HG03097 (cell line): ENCODE results near the gene BICRAL.
"Not testable (repeated sequence)": the region's sequence is repeated elsewhere in the genome, so short reads cannot be mapped to it uniquely, and the experiment has no call there.

Source experiments
- ATAC-seq: cut with Tn5 transposase; IDR thresholded peaks from one replicate; pipeline ENCODE4 v1.9.1; 2021; ENCODE audit not compliant: unreplicated experiment, low FRiP score

The BICRAL gene

DNA sequence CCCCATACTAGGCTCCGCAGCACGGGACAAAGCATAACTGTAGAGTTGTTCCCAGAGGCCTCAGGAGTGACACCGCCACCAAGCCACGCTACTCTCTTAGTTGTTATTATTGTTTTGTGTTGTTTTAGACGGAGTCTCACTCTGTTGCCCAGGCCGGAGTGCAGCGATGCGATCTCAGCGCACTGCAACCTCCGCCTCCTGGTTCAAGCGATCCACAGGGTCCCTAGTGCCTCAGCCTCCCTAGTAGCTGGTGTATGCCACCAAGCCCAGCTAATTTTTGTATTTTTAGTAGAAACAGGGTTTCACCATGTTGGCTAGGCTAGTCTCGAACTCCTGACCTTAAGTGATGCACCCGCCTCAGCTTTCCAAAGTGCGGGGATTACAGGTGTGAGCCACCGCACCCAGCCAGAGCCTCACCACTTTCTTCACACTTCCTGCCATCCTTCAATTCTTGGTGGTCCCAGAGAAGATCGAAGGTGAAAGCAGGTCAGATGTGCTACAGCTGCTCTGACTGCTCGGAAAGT is 109.4 kb downstream of the BICRAL start:
- ATAC-seq = no peak

DNA sequence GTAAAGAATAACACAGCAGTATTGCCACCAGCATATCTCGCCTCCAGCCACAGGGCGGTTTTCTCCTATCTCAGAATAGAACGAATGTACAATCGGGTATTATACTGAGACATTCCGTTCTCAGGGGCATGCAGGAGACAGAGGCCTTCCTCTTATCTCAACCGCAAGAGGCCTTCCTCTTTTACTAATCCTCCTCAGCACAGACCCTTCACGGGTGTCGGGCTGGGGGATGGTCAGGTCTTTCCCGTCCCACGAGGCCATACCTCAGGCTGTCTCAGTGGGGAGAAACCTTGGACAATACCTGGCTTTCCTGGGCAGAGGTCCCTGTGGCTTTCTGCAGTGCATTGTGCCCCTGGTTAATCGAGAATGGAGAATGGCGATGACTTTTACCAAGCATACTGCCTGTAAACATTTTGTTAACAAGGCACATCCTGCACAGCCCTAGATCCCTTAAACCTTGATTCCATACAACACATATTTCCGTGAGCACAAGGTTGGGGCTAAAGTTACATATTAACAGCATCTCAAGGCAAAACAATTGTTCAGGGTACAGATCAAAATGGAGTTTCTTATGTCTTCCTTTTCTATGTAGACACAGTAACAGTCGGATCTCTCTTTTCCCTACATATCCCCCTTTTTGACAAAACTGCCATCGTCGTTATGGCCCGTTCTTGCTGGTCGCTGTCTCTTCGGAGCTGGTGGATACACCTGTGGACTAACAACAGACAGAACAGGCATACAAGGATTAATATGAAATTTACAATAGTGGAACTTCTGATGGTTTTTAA is 112.4 kb downstream of the BICRAL start:
- ATAC-seq = not testable (repeated sequence)

DNA sequence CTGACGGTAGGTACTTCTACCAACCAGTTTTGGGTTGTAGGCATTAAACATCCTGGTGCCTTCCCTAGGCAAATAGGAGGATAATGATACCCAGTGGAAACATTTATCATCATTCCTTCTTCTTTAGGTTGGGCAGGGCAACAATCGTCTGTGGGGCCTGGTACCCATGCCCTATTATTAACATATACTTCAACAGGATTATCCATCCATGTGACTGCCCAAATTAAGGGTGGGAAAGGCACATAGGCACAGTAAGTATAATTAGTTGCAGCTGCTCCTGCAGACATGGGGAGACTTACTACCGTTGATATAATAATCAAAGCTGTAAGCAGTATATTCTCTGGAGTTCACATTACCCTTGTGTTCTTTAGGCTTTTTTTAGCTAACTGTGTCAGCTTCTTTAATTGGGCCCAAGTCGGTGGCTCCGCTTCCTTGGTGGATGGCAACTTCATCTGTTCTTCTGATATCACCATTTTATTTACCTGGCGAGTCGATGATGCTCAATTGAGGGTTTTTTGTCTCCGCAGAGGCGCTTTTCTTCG is 114.4 kb downstream of the BICRAL start:
- ATAC-seq = no peak

DNA sequence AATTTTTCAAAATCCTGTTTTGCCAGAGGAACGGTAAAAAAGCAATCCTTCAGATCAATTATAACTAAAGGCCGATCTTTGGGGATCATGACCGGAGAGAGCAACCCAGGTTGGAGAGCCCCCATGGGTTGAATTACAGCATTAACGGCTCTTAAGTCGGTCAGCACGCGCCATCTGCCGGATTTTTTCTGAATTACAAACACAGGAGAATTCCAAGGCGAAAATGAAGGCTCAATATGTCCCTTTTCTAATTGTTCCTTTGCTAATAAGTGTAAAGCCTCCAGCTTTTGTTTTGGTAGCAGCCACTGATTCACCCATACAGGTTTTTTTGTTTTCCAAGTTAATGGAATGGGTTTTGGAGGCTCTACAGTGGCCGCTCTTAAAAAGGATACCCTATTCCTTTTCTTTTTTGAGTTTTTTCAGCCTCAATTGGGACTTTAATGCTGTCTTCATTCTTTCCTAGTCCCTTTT is 117.1 kb downstream of the BICRAL start:
- ATAC-seq = no peak

DNA sequence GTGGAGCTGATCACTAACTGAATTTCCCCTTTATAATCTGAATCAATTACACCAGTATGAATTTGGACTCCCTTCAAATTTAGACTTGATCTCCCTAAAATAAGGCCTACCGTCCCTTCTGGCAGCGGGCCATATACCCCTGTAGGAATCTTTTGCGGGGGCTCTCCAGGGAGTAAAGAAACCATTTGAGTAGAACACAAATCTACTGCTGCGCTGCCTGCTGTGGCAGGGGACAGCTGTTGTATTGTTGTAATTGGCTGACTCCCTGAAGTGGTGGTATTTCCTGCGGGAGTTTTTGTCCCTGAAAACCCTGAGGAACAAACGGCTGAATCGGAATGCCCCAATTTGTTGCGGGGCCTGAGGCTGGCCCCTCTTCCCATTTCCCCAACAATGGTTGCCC is 118.0 kb downstream of the BICRAL start:
- no peak for ATAC-seq

DNA sequence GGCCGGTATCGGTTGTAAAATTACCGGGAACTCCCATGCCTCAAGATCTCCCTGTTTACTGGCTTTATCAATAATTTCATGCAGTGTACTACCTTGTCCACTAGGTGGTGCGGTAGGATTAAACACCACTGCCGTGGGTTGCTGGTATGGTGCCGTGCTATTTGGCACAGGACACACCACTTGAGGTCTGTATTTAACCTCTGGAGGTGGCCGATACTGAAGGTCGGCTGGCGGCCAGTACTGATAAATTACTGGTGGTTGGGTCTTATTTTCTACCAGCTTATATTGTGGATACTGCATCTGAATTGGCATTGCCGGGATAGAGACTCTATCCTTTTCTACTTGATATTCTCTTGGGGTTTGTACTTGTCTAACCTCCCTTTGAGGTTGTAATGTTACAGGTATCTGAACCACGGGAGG is 119.7 kb downstream of the BICRAL start:
- peak; percentile 67 for ATAC-seq

DNA sequence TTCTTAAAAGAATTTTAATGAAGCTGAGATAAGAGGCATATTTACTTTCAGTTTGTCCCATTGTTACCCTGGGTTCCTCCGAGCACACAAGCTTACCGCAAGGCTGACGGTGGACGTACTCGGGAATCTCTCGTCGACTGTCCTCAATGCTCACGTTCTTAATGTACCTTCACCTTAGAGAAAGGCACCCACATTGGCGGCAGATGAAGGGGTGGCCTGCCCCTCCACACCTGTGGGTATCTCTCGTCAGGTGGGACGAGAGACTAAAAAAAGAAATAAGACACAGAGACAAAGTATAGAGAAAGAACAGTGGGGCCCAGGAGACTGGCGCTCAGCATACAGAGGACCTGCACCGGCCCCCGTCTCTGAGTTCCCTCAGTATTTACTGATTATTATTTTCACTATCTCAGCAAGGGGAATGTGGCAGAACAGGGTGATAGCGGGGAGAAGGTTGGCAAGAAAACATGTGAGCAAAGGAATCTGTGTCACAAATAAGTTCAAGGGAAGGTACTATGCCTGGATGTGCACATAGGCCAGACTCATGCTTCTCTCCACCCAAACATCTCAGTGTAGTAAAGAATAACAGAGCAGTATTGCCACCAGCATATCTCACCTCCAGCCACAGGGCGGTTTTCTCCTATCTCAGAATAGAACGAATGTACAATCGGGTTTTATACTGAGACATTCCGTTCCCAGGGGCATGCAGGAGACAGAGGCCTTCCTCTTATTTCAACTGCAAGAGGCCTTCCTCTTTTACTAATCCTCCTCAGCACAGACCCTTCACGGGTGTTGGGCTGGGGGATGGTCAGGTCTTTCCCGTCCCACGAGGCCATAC is 120.8 kb downstream of the BICRAL start:
- ATAC-seq = not testable (repeated sequence)

DNA sequence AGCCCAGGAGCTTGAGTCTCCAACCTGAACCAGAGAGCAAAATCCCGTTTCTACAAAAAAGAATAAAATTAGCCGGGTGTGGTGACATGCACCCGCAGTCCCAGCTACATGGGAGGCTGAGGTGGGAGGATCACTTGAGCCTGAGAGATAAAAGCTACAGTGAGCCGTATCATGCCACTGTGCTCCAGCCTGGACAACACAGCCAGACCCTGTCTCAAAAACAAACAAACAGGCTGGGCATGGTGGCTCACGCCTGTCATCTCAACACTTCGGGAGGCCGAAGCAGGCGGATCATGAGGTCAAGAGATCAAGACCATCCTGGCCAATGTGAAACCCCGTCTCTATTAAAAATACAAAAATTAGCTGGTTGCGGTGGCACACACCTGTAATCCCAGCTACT is 122.6 kb downstream of the BICRAL start:
- ATAC-seq = no peak

DNA sequence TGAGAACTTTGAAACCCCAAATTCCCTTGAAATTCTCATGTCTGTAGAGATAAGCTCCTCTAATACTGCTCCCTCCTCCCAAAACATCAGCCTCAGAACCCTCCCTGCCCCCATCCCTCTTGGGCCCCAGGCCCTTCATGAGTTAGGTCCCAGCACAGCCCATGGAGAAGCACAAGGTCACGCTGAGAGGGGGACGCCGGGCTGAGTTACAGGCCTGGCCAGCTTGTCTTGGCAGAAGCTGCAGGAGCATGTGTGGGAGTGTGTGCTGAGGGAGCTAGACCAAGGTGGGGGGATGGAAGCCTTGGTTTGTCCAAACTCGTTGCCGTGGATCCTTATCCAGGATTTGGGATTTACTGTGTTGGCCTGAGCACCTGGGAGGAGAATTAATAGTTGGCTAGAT is 125.5 kb downstream of the BICRAL start:
- no peak for ATAC-seq

DNA sequence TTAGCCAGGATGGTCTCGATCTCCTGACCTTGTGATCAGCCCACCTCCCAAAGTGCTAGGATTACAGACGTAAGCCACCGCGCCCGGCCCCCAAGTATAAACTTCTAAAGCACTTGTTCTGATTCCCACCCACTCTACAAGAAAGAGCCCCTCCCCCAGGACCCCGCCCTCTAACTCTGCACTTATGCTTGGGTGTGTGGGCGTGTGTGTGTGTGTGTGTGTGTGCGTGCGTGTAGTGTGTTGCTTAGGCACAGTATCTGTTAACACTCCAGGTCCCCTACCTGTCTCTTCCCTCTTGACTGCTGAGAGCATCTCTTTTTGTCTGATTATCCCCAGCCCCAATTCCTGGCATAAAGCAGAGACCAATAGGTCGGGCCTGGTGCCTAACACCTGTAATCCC is 128.0 kb downstream of the BICRAL start:
- ATAC-seq = no peak

DNA sequence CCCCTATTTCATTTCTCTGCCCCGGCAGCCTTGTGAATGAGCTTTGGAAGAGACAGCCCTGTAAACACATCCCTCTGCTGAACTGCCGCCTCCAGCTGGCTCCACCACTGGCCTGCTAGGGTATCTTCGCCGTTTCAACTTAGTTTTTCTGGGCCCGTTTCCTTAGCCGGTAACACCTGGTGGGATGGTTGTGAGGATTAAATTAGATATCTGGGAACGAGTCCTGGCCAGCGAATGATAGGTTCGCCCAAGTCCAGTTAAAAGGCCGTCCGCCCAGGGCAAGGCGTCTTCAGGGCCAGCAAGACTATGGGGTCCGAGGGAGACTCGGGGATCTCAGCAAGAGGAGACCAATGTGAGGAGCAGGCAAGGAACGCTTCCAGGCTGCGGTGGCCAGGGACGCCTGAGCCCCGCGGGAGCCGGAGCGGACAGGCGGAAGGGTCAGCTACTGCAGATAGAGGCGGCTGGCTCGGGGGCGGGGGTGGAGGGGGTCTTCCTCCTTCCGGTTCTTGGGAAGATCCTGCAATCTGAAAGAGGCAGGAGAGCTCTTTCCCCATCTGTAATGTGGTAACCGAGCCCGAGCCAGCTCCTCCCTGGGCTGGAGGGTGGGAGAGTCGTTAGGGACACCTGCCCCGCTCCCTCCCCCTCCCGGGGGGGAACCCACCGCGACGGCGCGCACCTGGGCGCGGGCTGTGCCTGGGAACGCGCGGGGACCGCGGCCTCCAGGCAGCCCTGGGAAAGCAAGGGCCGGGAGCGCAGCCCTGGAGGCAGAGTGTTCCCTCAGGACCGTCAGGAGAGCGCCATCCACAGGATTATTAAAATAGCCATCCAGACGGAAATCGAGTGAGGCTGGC is 129.5 kb downstream of the BICRAL start:
- ATAC-seq = no peak

DNA sequence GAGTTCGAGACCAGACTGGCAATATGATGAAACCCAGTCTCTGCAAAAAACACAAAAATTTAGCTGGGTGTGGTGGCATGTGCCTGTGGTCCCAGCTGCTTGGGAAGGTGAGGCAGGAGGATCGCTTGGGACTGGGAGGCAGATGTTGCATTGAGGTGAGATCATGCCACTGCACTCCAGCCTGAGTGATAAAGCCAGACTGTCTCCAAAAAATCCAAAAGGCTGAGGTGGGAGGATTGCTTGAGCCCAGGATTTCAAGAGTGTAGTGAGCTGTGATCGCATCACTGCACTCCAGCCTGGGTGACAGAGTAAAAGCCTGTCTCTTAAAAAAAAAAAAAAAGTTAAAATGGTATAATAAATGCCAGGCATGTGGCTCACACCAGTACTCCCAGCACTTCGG is 132.7 kb downstream of the BICRAL start:
- ATAC-seq = no peak

DNA sequence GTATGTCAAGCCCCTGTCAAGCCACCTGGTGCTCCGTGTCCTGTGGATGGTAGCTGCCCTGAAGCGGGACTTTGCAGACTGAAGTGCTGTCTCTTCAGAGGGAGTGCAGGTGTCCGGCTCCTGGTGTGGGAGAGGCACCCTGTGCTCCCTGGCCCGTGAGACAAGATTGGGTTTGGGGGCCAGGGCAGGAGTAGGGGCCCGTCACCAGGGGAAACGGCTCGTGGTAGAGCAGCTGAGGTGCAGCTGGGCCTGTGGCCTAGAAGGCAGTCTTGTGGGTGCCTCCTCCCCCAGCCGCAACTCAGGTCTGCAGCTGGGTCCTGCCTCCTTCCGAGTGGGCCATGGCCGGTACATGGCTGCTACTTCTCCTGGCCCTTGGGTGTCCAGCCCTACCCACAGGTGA is 133.9 kb downstream of the BICRAL start, which contains the start of gene PTCRA:
Gene PTCRA, plus strand, starts transcription at position 322 of the 400 bp plus-strand sequence. Its CDS starts 17 bp downstream, at position 339.
- no peak for ATAC-seq

DNA sequence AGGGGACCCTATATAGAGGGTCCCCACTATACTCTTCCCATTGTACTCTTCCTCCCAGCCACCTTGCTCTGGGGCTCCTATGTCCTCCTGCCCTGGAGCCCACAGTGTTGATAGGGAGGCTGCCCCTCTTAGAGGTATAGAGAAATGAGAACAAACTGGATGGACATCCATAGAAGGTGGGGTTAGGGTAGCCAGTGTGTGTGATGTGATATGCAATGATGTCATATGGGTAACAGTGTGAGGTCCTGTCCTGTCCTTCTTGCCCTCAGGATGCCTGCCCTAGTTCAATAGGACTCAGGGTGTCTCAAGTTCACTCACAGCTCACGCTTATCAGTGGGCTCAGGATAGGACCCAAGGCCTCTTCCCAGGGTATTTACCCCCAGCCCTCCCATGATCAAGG is 134.4 kb downstream of the BICRAL start:
- no peak for ATAC-seq
